Measurements from ENCODE around the gene TRPC4. TPM values are rescaled to one million over a fixed set of nuclear protein-coding genes. Genes with fewer than 3 reads are reported as not detected.

Gene TRPC4
- total RNA-seq, 2 experiments from 2014 or later = not detected

GRCh38 chr13:37918116-37918714 lies 48.6 kb upstream of the TRPC4 start:
- Histone ChIP-seq H4K20me1 (ENCODE audit: insufficient read depth, low read length) (no peaks in the 10 kb centered on the region), H2AFZ (ENCODE audit: low read length) (no peak overlapping the region)
- no TSS peak for BruUV-seq (replicated peaks)

GRCh38 chr13:37914781-37915391 lies 45.3 kb upstream of the TRPC4 start:
- no peak overlapping the region for H2AFZ ChIP-seq (ENCODE audit: low read length)
- POLR2A ChIA-PET = interaction anchor here (1.0 kb wide), 1 partner anchor 13 kb away, joined by 3 read pairs; no protein-coding TSS in a partner anchor
- H3K79me2 ChIP-seq (ENCODE audit: insufficient read depth, low read depth, low read length) = no peaks in the 10 kb centered on the region
- TF ChIP-seq EZH2phosphoT487 (IDR thresholded peaks at IDR 0.05; ENCODE audit: borderline replicate concordance, low read depth, low read length) (no peak), CTCF (conservative IDR thresholded peaks at IDR 0.05; ENCODE audit: low read length) (no peak)
- intact Hi-C loops (cut with micrococcal nuclease; ENCODE audit: unreplicated experiment) = no loop called here
- H3K4me1 ChIP-seq (ENCODE audit: insufficient read depth, low read length, poor library complexity, severe bottlenecking) = no peaks in the 10 kb centered on the region
- CTCF ChIA-PET (ENCODE audit: unreplicated experiment) = no interaction called here
- no peak overlapping the region for H3K27ac ChIP-seq (ENCODE audit: low read depth, low read length, poor library complexity, severe bottlenecking)
- DNase-seq (ENCODE audit: low spot score) = no peak
- H3K4me2 ChIP-seq (ENCODE audit: low read length) = no peak overlapping the region
- no peaks in the 10 kb centered on the region for H4K20me1 ChIP-seq (ENCODE audit: insufficient read depth, low read length)
- no peaks in the 10 kb centered on the region for H3K9me3 ChIP-seq (ENCODE audit: low read length)
- no peaks in the 10 kb centered on the region for H3K36me3 ChIP-seq (ENCODE audit: insufficient read depth, low read length)
- H3K9me2 ChIP-seq (ENCODE audit: insufficient read depth, low read length) = no peaks in the 10 kb centered on the region
- BruUV-seq (replicated peaks) = no TSS peak
- no peak overlapping the region for H3K4me3 ChIP-seq (ENCODE audit: low read depth, low read length, poor library complexity, severe bottlenecking)

More at GRCh38 chr13:37918116-37918714, 48.6 kb upstream of the TRPC4 start:
- ChIA-PET POLR2A (interaction anchor here (1.8 kb wide), 1 partner anchor 17 kb away, joined by 6 read pairs; no protein-coding TSS in a partner anchor), CTCF (ENCODE audit: unreplicated experiment) (no interaction called here)
- no peak for DNase-seq (ENCODE audit: low spot score)
- Histone ChIP-seq H3K9me2 (ENCODE audit: insufficient read depth, low read length) (no peaks in the 10 kb centered on the region), H3K4me3 (ENCODE audit: low read depth, low read length, poor library complexity, severe bottlenecking) (no peak overlapping the region), H3K4me2 (ENCODE audit: low read length) (no peak overlapping the region), H3K27ac (ENCODE audit: low read depth, low read length, poor library complexity, severe bottlenecking) (no peak overlapping the region), H3K9me3 (ENCODE audit: low read length) (no peaks in the 10 kb centered on the region), H3K79me2 (ENCODE audit: insufficient read depth, low read depth, low read length) (no peaks in the 10 kb centered on the region), H3K4me1 (ENCODE audit: insufficient read depth, low read length, poor library complexity, severe bottlenecking) (peaks cover 3% of the 10 kb centered on the region), H3K36me3 (ENCODE audit: insufficient read depth, low read length) (no peaks in the 10 kb centered on the region)
- TF ChIP-seq EZH2phosphoT487 (IDR thresholded peaks at IDR 0.05; ENCODE audit: borderline replicate concordance, low read depth, low read length) (no peak), CTCF (conservative IDR thresholded peaks at IDR 0.05; ENCODE audit: low read length) (no peak)
- intact Hi-C loops (cut with micrococcal nuclease; ENCODE audit: unreplicated experiment) = no loop called here

GRCh38 chr13:37910790-37911189 lies 41.2 kb upstream of the TRPC4 start:
- CTCF ChIA-PET (ENCODE audit: unreplicated experiment) = no interaction called here
- Histone ChIP-seq H3K27ac (ENCODE audit: low read depth, low read length, poor library complexity, severe bottlenecking) (no peak overlapping the region), H3K4me1 (ENCODE audit: insufficient read depth, low read length, poor library complexity, severe bottlenecking) (no peaks in the 10 kb centered on the region)

More at GRCh38 chr13:37910790-37911189, 41.2 kb upstream of the TRPC4 start:
- H4K20me1 ChIP-seq (ENCODE audit: insufficient read depth, low read length) = no peaks in the 10 kb centered on the region
- H3K9me3 ChIP-seq (ENCODE audit: low read length) = no peaks in the 10 kb centered on the region
- no peak for DNase-seq (ENCODE audit: low spot score)
- intact Hi-C loops (cut with micrococcal nuclease; ENCODE audit: unreplicated experiment) = no loop called here
- no peaks in the 10 kb centered on the region for H3K9me2 ChIP-seq (ENCODE audit: insufficient read depth, low read length)
- no peaks in the 10 kb centered on the region for H3K79me2 ChIP-seq (ENCODE audit: insufficient read depth, low read depth, low read length)
- H3K4me2 ChIP-seq (ENCODE audit: low read length) = no peak overlapping the region
- H3K36me3 ChIP-seq (ENCODE audit: insufficient read depth, low read length) = no peaks in the 10 kb centered on the region
- H3K4me3 ChIP-seq (ENCODE audit: low read depth, low read length, poor library complexity, severe bottlenecking) = no peak overlapping the region
- no peak overlapping the region for H2AFZ ChIP-seq (ENCODE audit: low read length)
- POLR2A ChIA-PET = no interaction called here
- BruUV-seq (replicated peaks) = no TSS peak
- TF ChIP-seq CTCF (conservative IDR thresholded peaks at IDR 0.05; ENCODE audit: low read length) (no peak), EZH2phosphoT487 (IDR thresholded peaks at IDR 0.05; ENCODE audit: borderline replicate concordance, low read depth, low read length) (no peak)

All from OCI-LY7 (cell line).